OCI-LY3 (cell line): ENCODE measurements around the gene TAS2R1.

Source experiments
- CTCF ChIP-seq: fragments of 200-600, 300-600 bp; sonication (generic); IDR thresholded peaks from 2 replicates; pipeline ENCODE4 v1.5.1; 2014; ENCODE audit warnings: antibody characterized with exemption, low read length, low read depth
- EZH2phosphoT487 ChIP-seq: fragments of 200-600 bp; shearing (Covaris generic); IDR thresholded peaks from 2 replicates; pipeline ENCODE4 v1.6.1; 2018; ENCODE audit warnings: antibody characterized with exemption, mixed run types, low read depth

GRCh38 chr5:9646843-9647242 is 16.7 kb upstream of the TAS2R1 start:
- no peak for TF ChIP-seq CTCF
- no peak for TF ChIP-seq EZH2phosphoT487
